Measurements from ENCODE around the gene DNAH8.

DNAH8 gene

DNA sequence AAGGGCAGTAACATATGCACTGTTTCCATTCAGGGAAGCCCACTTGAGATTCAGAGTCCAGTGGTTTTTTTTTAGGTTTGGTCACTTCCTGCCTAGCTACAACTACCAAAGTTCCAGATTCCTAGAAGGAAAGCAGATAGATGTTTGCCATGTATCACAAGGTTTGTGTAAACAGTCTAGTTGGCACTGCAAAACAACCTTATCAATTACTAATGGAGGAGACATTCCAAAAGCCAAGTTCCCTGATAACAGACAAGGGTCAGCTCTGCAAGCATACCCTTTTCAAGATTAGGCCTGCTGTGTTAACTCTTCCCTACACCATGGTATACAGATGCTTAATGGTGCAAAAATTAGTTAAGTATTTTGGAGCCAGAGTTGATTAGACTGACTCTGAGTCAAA lies 192.2 kb downstream of the DNAH8 start:
- H2AFZ ChIP-seq (ENCODE audit: low read depth) = no peak overlapping the region

DNA sequence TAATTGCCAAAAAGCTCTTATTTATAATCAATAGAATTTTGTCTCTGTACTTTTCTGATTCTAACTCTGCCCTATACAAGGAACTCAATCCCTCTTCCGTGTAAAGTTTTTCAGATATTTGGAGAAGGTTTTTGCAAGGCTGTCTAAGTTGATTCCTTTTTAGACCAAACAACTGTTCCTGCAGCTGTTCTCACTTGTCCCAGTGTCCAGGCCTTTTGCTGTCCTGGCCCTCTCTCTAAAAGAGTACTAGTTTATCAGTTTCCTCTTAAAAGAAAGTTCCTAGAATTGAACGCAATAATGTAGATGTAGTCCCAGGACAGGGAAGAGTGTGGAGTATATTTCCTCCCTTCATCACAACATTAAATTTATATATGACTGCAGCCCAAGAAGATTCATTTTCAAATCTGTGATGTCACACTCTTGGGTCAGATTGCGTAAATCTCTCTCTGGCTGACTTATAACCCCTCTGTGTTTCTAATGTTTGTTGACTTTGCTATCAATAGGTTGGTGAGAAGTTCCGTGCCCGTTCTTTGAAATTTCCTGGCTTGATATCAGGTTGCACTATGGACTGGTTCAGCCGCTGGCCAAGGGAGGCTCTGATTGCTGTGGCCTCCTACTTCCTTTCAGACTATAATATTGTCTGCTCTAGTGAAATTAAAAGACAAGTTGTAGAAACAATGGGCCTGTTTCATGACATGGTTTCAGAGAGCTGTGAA lies 194.1 kb downstream of the DNAH8 start:
- Histone ChIP-seq H4K20me1 (ENCODE audit: insufficient read depth) (no peaks in the 10 kb centered on the region), H3K4me1 (ENCODE audit: low read depth, poor library complexity, severe bottlenecking) (peaks cover 6% of the 10 kb centered on the region), H2AFZ (ENCODE audit: low read depth) (no peak overlapping the region), H3K27ac (no peak overlapping the region), H3K79me2 (ENCODE audit: insufficient read depth, low read depth) (no peaks in the 10 kb centered on the region), H3K36me3 (ENCODE audit: insufficient read depth) (no peaks in the 10 kb centered on the region), H3K4me2 (no peak overlapping the region), H3K27me3 (ENCODE audit: insufficient read depth, low read depth) (no peaks in the 10 kb centered on the region), H3K4me3 (IDR thresholded peaks at IDR 0.05; ENCODE audit: insufficient read depth, low read depth, low read length) (no peak overlapping the region), H3K9ac (no peak overlapping the region)
- TF ChIP-seq, protein P1, sequence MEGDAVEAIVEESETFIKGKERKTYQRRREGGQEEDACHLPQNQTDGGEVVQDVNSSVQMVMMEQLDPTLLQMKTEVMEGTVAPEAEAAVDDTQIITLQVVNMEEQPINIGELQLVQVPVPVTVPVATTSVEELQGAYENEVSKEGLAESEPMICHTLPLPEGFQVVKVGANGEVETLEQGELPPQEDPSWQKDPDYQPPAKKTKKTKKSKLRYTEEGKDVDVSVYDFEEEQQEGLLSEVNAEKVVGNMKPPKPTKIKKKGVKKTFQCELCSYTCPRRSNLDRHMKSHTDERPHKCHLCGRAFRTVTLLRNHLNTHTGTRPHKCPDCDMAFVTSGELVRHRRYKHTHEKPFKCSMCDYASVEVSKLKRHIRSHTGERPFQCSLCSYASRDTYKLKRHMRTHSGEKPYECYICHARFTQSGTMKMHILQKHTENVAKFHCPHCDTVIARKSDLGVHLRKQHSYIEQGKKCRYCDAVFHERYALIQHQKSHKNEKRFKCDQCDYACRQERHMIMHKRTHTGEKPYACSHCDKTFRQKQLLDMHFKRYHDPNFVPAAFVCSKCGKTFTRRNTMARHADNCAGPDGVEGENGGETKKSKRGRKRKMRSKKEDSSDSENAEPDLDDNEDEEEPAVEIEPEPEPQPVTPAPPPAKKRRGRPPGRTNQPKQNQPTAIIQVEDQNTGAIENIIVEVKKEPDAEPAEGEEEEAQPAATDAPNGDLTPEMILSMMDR (conservative IDR thresholded peaks at IDR 0.05; ENCODE audit: low read depth, low read length) = no peak

More for the DNA sequence above, 192.2 kb downstream of the DNAH8 start:
- no peaks in the 10 kb centered on the region for H3K27me3 ChIP-seq (ENCODE audit: insufficient read depth, low read depth)
- peaks cover 6% of the 10 kb centered on the region for H3K4me1 ChIP-seq (ENCODE audit: low read depth, poor library complexity, severe bottlenecking)
- H3K4me2 ChIP-seq = no peak overlapping the region
- H3K36me3 ChIP-seq (ENCODE audit: insufficient read depth) = no peaks in the 10 kb centered on the region
- no peak overlapping the region for H3K9ac ChIP-seq
- no peak overlapping the region for H3K27ac ChIP-seq
- no peaks in the 10 kb centered on the region for H3K79me2 ChIP-seq (ENCODE audit: insufficient read depth, low read depth)
- H3K4me3 ChIP-seq (IDR thresholded peaks at IDR 0.05; ENCODE audit: insufficient read depth, low read depth, low read length) = no peak overlapping the region
- TF ChIP-seq, protein P1 (conservative IDR thresholded peaks at IDR 0.05; ENCODE audit: low read depth, low read length) = no peak
- no peaks in the 10 kb centered on the region for H4K20me1 ChIP-seq (ENCODE audit: insufficient read depth)

DNA sequence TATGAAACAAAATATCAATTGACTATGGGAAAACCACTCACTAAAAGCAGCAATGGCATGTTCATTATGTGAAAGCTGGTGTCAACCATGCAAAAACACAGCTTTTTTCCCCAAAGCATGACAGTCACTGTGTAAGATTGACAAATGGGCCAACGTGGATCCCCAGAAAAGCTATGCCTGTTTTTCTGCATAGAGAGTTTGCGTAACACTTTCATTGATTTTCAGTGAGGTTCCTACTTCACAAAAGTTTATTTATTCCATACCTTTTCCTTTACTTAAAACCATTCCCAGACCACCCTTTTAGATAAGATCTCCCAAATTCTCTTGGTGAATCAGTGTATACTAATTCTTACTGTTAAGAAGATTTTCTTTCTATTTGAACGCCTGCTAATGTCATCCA lies 195.1 kb downstream of the DNAH8 start:
- H3K36me3 ChIP-seq (ENCODE audit: insufficient read depth) = no peaks in the 10 kb centered on the region
- TF ChIP-seq, protein P1 (conservative IDR thresholded peaks at IDR 0.05; ENCODE audit: low read depth, low read length) = no peak
- no peak overlapping the region for H3K4me2 ChIP-seq

DNA sequence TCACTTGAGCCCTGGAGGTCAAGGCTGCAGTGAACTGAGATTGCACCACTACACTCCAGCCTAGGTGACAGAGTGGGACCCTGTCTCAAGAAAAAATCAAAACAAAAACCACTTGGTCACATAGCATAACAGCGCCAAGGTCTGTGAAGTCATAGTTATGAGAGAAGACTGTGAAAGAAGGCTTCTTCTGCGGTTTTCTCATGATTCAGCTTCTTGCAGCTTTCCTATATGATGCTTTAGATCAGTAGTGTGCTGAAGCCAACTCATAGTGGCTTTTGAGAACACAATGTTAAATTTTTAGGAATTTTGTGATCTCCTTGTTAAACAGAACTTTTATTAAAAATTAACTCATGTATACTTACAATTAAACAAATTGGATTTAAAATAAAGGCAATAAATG lies 197.3 kb downstream of the DNAH8 start:
- no peak overlapping the region for H3K4me3 ChIP-seq (IDR thresholded peaks at IDR 0.05; ENCODE audit: insufficient read depth, low read depth, low read length)
- TF ChIP-seq, protein P1 (conservative IDR thresholded peaks at IDR 0.05; ENCODE audit: low read depth, low read length) = no peak
- no peak overlapping the region for H2AFZ ChIP-seq (ENCODE audit: low read depth)
- H3K36me3 ChIP-seq (ENCODE audit: insufficient read depth) = no peaks in the 10 kb centered on the region
- H3K27me3 ChIP-seq (ENCODE audit: insufficient read depth, low read depth) = no peaks in the 10 kb centered on the region
- H4K20me1 ChIP-seq (ENCODE audit: insufficient read depth) = no peaks in the 10 kb centered on the region
- H3K79me2 ChIP-seq (ENCODE audit: insufficient read depth, low read depth) = no peaks in the 10 kb centered on the region
- no peak overlapping the region for H3K9ac ChIP-seq
- H3K27ac ChIP-seq = no peak overlapping the region
- H3K4me1 ChIP-seq (ENCODE audit: low read depth, poor library complexity, severe bottlenecking) = no peaks in the 10 kb centered on the region
- no peak overlapping the region for H3K4me2 ChIP-seq

More for the DNA sequence above, 195.1 kb downstream of the DNAH8 start:
- no peaks in the 10 kb centered on the region for H3K79me2 ChIP-seq (ENCODE audit: insufficient read depth, low read depth)
- no peak overlapping the region for H3K4me3 ChIP-seq (IDR thresholded peaks at IDR 0.05; ENCODE audit: insufficient read depth, low read depth, low read length)
- H3K9ac ChIP-seq = no peak overlapping the region
- H3K27ac ChIP-seq = no peak overlapping the region
- no peak overlapping the region for H2AFZ ChIP-seq (ENCODE audit: low read depth)
- H3K27me3 ChIP-seq (ENCODE audit: insufficient read depth, low read depth) = no peaks in the 10 kb centered on the region
- peaks cover 6% of the 10 kb centered on the region for H3K4me1 ChIP-seq (ENCODE audit: low read depth, poor library complexity, severe bottlenecking)
- no peaks in the 10 kb centered on the region for H4K20me1 ChIP-seq (ENCODE audit: insufficient read depth)

Data from KMS-11 (cell line).